DND-41 (cell line): Measurements from ENCODE around the gene PAPSS2.
"Not testable (repeated sequence)": the region's sequence is repeated elsewhere in the genome, so short reads cannot be mapped to it uniquely, and the experiment has no call there.

Experiments
- EZH2 ChIP-seq: IDR thresholded peaks from 3 replicates; pipeline ENCODE4 v1.6.1; 2012; ENCODE audit warnings: borderline replicate concordance, low read depth, mild to moderate bottlenecking, moderate library complexity, low read length, inconsistent platforms; ENCODE audit not compliant: severe bottlenecking
- TF ChIP-seq, protein P1 (sequence below): IDR thresholded peaks from 2 replicates; pipeline ENCODE4 v1.5.1; 2012; ENCODE audit warnings: borderline replicate concordance, low read length, moderate library complexity, mild to moderate bottlenecking; ENCODE audit not compliant: poor library complexity, severe bottlenecking; ENCODE audit errors: extremely low read depth

GRCh38 chr10:87742992-87743610 lies 83.4 kb downstream of the PAPSS2 start:
- TF ChIP-seq, protein P1, sequence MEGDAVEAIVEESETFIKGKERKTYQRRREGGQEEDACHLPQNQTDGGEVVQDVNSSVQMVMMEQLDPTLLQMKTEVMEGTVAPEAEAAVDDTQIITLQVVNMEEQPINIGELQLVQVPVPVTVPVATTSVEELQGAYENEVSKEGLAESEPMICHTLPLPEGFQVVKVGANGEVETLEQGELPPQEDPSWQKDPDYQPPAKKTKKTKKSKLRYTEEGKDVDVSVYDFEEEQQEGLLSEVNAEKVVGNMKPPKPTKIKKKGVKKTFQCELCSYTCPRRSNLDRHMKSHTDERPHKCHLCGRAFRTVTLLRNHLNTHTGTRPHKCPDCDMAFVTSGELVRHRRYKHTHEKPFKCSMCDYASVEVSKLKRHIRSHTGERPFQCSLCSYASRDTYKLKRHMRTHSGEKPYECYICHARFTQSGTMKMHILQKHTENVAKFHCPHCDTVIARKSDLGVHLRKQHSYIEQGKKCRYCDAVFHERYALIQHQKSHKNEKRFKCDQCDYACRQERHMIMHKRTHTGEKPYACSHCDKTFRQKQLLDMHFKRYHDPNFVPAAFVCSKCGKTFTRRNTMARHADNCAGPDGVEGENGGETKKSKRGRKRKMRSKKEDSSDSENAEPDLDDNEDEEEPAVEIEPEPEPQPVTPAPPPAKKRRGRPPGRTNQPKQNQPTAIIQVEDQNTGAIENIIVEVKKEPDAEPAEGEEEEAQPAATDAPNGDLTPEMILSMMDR = not testable (repeated sequence)
- not testable (repeated sequence) for TF ChIP-seq EZH2
